SK-N-SH (cell line): Measurements from ENCODE around the gene SPSB1.

ENCODE experiments used
- CHD2 ChIP-seq: fragments of 150-350 bp; IDR thresholded peaks from 2 replicates; pipeline ENCODE4 v1.6.1; 2018; ENCODE audit warnings: low read length; ENCODE audit not compliant: partially characterized antibody
- ELF1 ChIP-seq: IDR thresholded peaks from 2 replicates; pipeline ENCODE4 v1.4.0; 2012
- EP300 ChIP-seq, 2 experiments: IDR thresholded peaks; 2 replicates each; pipeline versions ENCODE4 v1.4.0 to v1.6.1; 2012; ENCODE audit warnings: borderline replicate concordance in 1 of 2, low read depth in 1 of 2, low read length in 1 of 2
- GATA2 ChIP-seq: sonication (generic); formaldehyde crosslinking; IDR thresholded peaks from 2 replicates; pipeline ENCODE4 v1.5.0; 2020; ENCODE audit warnings: mild to moderate bottlenecking, missing genetic modification reagents
- NRF1 ChIP-seq: IDR thresholded peaks from 2 replicates; pipeline ENCODE4 v1.6.1; 2012; ENCODE audit warnings: low read depth, mild to moderate bottlenecking, low read length
- POLR2AphosphoS5 ChIP-seq: IDR thresholded peaks from 2 replicates; pipeline ENCODE4 v1.6.1; 2012; ENCODE audit warnings: low read depth, low read length
- RCOR1 ChIP-seq: fragments of 150-350 bp; IDR thresholded peaks from 2 replicates; pipeline ENCODE4 v1.6.1; 2017; ENCODE audit warnings: antibody characterized with exemption, low read length
- SMC3 ChIP-seq: IDR thresholded peaks from 2 replicates; pipeline ENCODE4 v1.6.1; 2012; ENCODE audit warnings: low read depth, low read length, improper control_type of control experiment
- TF ChIP-seq, protein P1 (sequence below): fragments of 200-600 bp; sonication (generic); IDR thresholded peaks from 2 replicates; pipeline ENCODE4 v1.6.1; 2017; ENCODE audit warnings: antibody characterized with exemption, mild to moderate bottlenecking, moderate library complexity
- TF ChIP-seq, protein P2 (sequence below): IDR thresholded peaks from 2 replicates; pipeline ENCODE4 v1.6.1; 2012; ENCODE audit warnings: mild to moderate bottlenecking, low read depth, low read length, moderate library complexity
- TF ChIP-seq, protein P3 (sequence below): IDR thresholded peaks from 2 replicates; pipeline ENCODE4 v1.4.0; 2012; ENCODE audit warnings: low read depth
- TF ChIP-seq, protein P4 (sequence below): IDR thresholded peaks from 2 replicates; pipeline ENCODE4 v1.4.0; 2012; ENCODE audit warnings: low read depth, borderline replicate concordance

DNA sequence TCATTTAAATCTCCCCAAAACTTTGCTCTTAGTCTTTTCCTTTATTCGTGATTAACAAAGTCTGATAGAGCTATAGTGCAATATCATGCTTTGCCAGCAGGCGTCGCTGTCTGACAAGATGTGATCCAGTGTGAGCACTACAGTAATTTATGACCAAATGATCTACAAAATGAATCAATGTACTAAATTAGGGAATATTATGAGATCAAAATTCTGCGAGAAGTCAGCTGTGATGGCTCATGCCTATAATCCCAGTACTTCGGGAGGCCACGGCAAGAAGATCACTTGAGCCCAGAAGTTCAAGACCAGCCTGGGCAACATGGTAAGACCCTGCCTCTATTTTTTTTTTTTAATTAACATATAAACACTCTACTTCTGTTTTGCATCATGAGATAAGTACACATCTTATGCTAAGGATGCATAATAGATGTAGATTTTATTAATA lies 3.6 kb upstream of the SPSB1 start:
- TF ChIP-seq, protein P1, sequence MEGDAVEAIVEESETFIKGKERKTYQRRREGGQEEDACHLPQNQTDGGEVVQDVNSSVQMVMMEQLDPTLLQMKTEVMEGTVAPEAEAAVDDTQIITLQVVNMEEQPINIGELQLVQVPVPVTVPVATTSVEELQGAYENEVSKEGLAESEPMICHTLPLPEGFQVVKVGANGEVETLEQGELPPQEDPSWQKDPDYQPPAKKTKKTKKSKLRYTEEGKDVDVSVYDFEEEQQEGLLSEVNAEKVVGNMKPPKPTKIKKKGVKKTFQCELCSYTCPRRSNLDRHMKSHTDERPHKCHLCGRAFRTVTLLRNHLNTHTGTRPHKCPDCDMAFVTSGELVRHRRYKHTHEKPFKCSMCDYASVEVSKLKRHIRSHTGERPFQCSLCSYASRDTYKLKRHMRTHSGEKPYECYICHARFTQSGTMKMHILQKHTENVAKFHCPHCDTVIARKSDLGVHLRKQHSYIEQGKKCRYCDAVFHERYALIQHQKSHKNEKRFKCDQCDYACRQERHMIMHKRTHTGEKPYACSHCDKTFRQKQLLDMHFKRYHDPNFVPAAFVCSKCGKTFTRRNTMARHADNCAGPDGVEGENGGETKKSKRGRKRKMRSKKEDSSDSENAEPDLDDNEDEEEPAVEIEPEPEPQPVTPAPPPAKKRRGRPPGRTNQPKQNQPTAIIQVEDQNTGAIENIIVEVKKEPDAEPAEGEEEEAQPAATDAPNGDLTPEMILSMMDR = peak; percentile 88
- TF ChIP-seq SMC3 (peak; percentile 88), CHD2 (no peak), EP300 (IDR thresholded peaks at IDR 0.05; ENCODE audit: borderline replicate concordance in 1 of 2, low read depth in 1 of 2, low read length in 1 of 2) (no peak), GATA2 (CRISPR knock-in tag) (no peak), NRF1 (no peak), ELF1 (no peak), RCOR1 (no peak), POLR2AphosphoS5 (no peak)
- TF ChIP-seq, protein P2, sequence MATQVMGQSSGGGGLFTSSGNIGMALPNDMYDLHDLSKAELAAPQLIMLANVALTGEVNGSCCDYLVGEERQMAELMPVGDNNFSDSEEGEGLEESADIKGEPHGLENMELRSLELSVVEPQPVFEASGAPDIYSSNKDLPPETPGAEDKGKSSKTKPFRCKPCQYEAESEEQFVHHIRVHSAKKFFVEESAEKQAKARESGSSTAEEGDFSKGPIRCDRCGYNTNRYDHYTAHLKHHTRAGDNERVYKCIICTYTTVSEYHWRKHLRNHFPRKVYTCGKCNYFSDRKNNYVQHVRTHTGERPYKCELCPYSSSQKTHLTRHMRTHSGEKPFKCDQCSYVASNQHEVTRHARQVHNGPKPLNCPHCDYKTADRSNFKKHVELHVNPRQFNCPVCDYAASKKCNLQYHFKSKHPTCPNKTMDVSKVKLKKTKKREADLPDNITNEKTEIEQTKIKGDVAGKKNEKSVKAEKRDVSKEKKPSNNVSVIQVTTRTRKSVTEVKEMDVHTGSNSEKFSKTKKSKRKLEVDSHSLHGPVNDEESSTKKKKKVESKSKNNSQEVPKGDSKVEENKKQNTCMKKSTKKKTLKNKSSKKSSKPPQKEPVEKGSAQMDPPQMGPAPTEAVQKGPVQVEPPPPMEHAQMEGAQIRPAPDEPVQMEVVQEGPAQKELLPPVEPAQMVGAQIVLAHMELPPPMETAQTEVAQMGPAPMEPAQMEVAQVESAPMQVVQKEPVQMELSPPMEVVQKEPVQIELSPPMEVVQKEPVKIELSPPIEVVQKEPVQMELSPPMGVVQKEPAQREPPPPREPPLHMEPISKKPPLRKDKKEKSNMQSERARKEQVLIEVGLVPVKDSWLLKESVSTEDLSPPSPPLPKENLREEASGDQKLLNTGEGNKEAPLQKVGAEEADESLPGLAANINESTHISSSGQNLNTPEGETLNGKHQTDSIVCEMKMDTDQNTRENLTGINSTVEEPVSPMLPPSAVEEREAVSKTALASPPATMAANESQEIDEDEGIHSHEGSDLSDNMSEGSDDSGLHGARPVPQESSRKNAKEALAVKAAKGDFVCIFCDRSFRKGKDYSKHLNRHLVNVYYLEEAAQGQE = no peak
- TF ChIP-seq, protein P3, sequence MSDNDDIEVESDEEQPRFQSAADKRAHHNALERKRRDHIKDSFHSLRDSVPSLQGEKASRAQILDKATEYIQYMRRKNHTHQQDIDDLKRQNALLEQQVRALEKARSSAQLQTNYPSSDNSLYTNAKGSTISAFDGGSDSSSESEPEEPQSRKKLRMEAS = no peak
- TF ChIP-seq, protein P4, sequence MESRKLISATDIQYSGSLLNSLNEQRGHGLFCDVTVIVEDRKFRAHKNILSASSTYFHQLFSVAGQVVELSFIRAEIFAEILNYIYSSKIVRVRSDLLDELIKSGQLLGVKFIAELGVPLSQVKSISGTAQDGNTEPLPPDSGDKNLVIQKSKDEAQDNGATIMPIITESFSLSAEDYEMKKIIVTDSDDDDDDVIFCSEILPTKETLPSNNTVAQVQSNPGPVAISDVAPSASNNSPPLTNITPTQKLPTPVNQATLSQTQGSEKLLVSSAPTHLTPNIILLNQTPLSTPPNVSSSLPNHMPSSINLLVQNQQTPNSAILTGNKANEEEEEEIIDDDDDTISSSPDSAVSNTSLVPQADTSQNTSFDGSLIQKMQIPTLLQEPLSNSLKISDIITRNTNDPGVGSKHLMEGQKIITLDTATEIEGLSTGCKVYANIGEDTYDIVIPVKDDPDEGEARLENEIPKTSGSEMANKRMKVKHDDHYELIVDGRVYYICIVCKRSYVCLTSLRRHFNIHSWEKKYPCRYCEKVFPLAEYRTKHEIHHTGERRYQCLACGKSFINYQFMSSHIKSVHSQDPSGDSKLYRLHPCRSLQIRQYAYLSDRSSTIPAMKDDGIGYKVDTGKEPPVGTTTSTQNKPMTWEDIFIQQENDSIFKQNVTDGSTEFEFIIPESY = no peak
